ENCODE measurements around the gene YAF2.

Gene YAF2
- 28.7 to 33.7 reads per million in 2 experiments for total RNA-seq

GRCh38 chr12:42238240-42239140 lies at the start of gene YAF2:
TSS of gene YAF2 (minus strand) at chr12:42238248. CDS start at chr12:42238180, 68 bp downstream.
- peak; percentile 82 for DNase-seq (ENCODE audit: low read depth)

GRCh38 chr12:42286741-42287140 lies 48.7 kb upstream of the YAF2 start:
- DNase-seq (ENCODE audit: low read depth), result no peak

GRCh38 chr12:42285431-42285830 lies 47.4 kb upstream of the YAF2 start:
- DNase-seq (ENCODE audit: low read depth), result no peak

GRCh38 chr12:42284876-42285275 lies 46.8 kb upstream of the YAF2 start:
- no peak for DNase-seq (ENCODE audit: low read depth)

- no peak for DNase-seq (ENCODE audit: low read depth)
Measured at GRCh38 chr12:42284157-42284556, 46.1 kb upstream of the YAF2 start.

GRCh38 chr12:42283739-42284138 lies 45.7 kb upstream of the YAF2 start:
- DNase-seq (ENCODE audit: low read depth), result no peak

GRCh38 chr12:42282294-42282693 lies 44.2 kb upstream of the YAF2 start:
- DNase-seq (ENCODE audit: low read depth), result no peak

GRCh38 chr12:42281844-42282243 lies 43.8 kb upstream of the YAF2 start:
- no peak for DNase-seq (ENCODE audit: low read depth)

GRCh38 chr12:42281278-42281677 lies 43.2 kb upstream of the YAF2 start:
- no peak for DNase-seq (ENCODE audit: low read depth)

GRCh38 chr12:42278128-42278510 lies 40.1 kb upstream of the YAF2 start:
- DNase-seq (ENCODE audit: low read depth), result no peak

GRCh38 chr12:42277396-42278127 lies 39.5 kb upstream of the YAF2 start:
- DNase-seq (ENCODE audit: low read depth), result no peak

- no peak for DNase-seq (ENCODE audit: low read depth)
Measured at GRCh38 chr12:42275499-42275898, 37.5 kb upstream of the YAF2 start.

GRCh38 chr12:42273706-42274105 lies 35.7 kb upstream of the YAF2 start:
- no peak for DNase-seq (ENCODE audit: low read depth)

- no peak for DNase-seq (ENCODE audit: low read depth)
Measured at GRCh38 chr12:42270596-42270995, 32.5 kb upstream of the YAF2 start.

- no peak for DNase-seq (ENCODE audit: low read depth)
Measured at GRCh38 chr12:42267413-42268190, 29.6 kb upstream of the YAF2 start.

GRCh38 chr12:42266579-42267230 lies 28.7 kb upstream of the YAF2 start:
- no peak for DNase-seq (ENCODE audit: low read depth)

GRCh38 chr12:42262271-42262670 lies 24.2 kb upstream of the YAF2 start:
- no peak for DNase-seq (ENCODE audit: low read depth)

GRCh38 chr12:42261708-42262107 lies 23.7 kb upstream of the YAF2 start:
- no peak for DNase-seq (ENCODE audit: low read depth)

- no peak for DNase-seq (ENCODE audit: low read depth)
Measured at GRCh38 chr12:42260518-42260917, 22.5 kb upstream of the YAF2 start.

GRCh38 chr12:42259699-42260098 lies 21.7 kb upstream of the YAF2 start:
- no peak for DNase-seq (ENCODE audit: low read depth)

GRCh38 chr12:42255866-42256261 lies 17.8 kb upstream of the YAF2 start:
- no peak for DNase-seq (ENCODE audit: low read depth)
